ENCODE results near the gene PEF1.

GRCh38 chr1:31598980-31599379 is 45.7 kb downstream of the PEF1 start:
- no peak for TF ChIP-seq CTCF (IDR thresholded peaks at IDR 0.05)
- no peak for TF ChIP-seq POLR2A (IDR thresholded peaks at IDR 0.05)
- TF ChIP-seq POLR2AphosphoS5 (IDR thresholded peaks at IDR 0.05), result no peak
- no peak for TF ChIP-seq EP300 (IDR thresholded peaks at IDR 0.05)

Data from gastroesophageal sphincter (tissue), 3 donors.